DOHH2 (cell line): Measurements from ENCODE around the gene KIF26B.

ENCODE experiments used
- CTCF ChIP-seq: fragments of 200-600 bp; sonication (generic); IDR thresholded peaks from one replicate; pipeline ENCODE4 v1.5.1; 2014; ENCODE audit warnings: antibody characterized with exemption, mild to moderate bottlenecking, low read depth, low read length; ENCODE audit not compliant: poor library complexity, severe bottlenecking
- EZH2phosphoT487 ChIP-seq: fragments of 200-600 bp; sonication (generic); IDR thresholded peaks from 2 replicates; pipeline ENCODE4 v1.6.1; 2017; ENCODE audit warnings: borderline replicate concordance, mild to moderate bottlenecking, antibody characterized with exemption, low read length, moderate library complexity, mixed read lengths

- no peak for TF ChIP-seq CTCF
- no peak for TF ChIP-seq EZH2phosphoT487
Observed at GRCh38 chr1:245200146-245200545, 45.4 kb downstream of the KIF26B start.
